ENCODE data around the gene GANC.

GANC gene

GRCh38 chr15:42348083-42348482 lies 75.1 kb downstream of the GANC start:
- DNase-seq = no peak

GRCh38 chr15:42349186-42349585 lies 76.2 kb downstream of the GANC start:
- DNase-seq = no peak

DNA sequence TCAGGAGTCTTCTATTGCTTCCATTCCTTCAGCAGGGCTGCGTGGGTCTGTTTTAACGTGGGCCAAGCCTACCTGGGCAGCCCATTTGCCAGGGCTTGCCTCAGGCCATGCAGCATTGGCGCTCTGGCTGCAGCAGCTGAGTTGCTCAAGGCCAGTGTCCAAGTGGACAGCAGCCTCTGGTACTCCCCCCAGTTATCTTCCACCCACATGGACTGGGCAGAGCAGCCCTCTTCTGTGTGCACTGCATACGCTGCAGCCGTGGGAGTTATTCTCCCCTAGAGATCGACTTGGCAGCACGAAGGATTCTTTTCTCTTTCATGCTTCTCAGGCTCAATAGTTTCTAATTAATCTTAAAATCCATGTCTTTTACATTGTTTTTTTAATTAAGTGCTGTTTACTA lies 79.4 kb downstream of the GANC start:
- DNase-seq = no peak

DNA sequence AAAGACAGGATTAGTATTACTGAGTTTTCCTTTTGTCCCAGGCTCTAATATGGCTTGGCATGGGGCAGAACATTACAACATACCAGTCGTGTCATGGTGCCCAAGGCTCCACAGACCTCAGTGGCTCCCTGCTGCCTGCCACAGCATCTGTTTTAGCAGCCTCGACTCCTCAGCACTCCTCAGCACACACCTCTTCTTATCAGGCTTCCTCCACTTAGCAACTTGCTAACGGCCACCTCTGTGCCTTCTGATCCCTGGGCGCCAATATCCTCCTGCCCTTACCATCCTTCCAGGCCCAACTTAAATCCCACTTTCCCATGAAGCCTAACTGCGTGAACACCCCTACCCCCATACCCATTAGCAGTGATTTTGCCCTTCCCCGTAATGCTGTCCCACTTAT lies 80.1 kb downstream of the GANC start:
- DNase-seq = no peak

- no peak for DNase-seq
Observed at GRCh38 chr15:42354824-42355223, 81.8 kb downstream of the GANC start.

- no peak for DNase-seq
Observed at GRCh38 chr15:42355291-42355690, 82.3 kb downstream of the GANC start.

DNA sequence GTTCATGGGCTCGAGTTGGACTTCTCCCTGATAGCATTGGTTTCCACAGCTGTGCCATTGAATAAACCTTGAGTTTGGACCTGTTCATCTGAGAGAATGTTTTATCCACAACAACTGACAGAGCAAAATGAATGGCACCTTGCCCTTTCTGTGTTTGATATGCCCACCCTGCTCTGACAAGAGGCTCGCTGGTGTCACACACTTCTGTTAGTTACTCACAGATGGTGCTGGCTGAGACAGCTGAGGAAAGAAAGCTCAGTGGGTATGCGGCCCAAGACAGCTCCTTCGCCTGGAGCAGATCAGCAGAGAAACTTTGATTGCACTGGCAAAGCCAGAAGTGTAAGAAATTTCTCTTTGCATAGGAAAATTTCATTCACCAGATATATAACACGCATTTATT lies 83.8 kb downstream of the GANC start:
- DNase-seq = no peak

DNA sequence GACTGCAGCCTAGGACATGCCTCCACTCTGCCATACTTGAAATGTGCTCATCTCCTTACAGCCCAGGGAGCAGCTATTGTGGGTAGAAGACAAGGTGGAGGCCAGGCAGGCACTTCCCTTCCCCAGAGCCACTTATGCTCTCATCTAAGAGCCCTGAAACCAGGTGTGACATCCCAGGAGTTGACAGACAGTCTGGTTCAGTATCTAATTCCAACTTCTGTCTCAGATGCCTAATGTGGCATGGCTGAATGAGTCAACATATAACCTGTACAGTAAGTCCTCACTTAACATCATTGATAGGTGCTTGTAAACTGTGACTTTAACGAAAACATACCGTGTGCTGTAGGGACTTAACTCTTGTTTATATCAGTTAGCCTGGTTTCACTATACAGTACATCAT lies 85.1 kb downstream of the GANC start:
- no peak for DNase-seq

DNA sequence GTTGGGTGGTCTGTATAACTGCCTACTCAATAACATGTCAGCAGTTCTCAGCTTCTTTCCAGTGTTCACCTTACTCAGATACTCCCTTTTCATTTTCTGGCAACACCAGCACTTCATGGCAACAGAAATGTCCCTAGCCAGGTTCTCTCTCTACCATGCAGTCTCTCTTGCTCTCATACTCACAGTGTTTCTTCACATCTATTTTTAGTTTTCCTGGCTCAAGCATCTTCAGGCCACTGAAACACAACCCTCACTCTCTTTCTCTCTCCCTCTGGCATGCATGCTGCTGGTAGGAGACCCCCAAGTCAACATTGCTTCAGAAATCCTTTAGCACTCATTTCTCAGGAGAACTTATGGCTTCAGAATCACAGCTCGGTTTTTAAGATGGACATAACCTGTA lies 86.2 kb downstream of the GANC start, which contains the start of gene CAPN3:
TSS of gene CAPN3 (plus strand) at position 253 of the 400 bp plus-strand sequence. CDS start 305 bp downstream, outside the sequence.
- DNase-seq = no peak

GRCh38 chr15:42359985-42360384 lies 87.0 kb downstream of the GANC start:
- no peak for DNase-seq

DNA sequence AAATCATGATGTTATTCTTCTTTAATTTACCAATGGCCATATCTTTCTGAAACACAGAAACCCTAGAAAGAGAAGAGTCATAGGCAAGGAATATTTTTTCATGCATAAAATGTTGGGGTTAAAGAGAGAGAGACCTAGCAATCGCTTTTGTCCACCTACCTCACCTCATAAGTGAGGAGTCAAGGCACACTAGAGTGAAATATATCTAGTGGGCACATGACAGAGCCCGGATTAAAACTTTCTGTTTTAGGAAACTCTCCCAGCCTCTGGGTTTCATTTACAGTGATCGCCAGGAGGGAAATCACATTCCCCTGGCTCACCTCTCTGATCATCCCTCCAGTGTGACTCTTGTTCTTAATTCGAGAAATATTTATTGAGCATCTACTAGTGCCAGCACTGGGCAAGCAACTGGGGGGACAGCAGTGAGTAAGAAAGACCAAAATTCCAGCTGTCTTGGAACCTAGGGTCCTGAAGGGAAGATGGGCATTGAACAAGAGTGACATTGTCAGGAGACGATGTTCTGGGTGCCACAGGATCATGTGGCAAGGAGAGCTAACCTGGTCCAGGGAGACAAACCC lies 87.6 kb downstream of the GANC start:
- DNase-seq = no peak

GRCh38 chr15:42363487-42363886 lies 90.5 kb downstream of the GANC start:
- no peak for DNase-seq

DNA sequence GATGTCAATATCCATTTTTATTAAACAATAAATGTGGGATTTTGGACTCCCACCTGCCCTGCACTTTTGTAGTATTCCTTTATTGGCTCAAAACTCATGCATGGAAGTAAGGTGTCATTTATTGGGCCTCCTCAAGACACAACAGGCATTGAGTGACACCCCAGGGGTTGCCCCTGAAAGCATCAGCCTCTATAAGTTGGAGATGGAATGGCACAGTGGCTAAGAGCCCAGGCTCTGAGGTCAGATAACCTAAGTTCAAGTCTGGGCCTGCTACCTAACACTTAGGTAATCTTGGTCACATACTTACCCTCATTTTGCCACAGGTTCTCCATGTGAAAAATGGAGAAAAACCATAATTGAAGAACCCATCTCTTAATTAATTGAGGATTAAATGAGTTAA lies 90.9 kb downstream of the GANC start:
- DNase-seq = no peak

- DNase-seq = no peak
Observed at GRCh38 chr15:42364529-42364928, 91.5 kb downstream of the GANC start.

DNA sequence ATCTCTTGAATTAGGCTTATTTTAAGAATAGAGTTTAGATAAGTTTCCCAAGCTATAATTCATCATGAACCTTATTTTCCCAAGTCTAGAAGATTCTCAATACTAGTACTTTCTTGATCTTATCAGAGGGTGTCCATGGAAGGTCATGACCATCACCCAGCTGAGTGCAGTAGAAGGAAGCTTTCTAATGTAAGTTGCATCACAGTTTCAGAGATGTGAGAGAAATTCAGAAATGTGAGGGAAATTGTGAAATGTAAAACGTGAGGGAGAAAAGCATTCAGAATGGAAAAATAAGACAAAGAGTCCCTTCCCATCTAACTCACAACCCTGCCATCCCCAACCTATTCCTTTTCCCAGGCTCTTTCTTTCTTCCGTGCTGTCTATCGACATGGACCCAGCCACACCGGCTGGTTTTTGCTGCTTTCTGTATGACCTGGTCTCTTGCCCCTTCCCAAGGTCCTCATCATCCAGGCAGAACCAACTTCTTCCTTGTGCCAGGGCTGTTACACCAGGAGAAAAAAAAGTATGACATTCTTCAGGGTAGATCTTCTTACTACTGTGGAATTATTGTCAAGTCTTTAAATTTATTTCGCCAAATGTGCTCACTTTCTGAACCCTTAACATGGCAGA lies 93.0 kb downstream of the GANC start:
- no peak for DNase-seq

GRCh38 chr15:42367041-42367440 lies 94.0 kb downstream of the GANC start:
- no peak for DNase-seq

DNA sequence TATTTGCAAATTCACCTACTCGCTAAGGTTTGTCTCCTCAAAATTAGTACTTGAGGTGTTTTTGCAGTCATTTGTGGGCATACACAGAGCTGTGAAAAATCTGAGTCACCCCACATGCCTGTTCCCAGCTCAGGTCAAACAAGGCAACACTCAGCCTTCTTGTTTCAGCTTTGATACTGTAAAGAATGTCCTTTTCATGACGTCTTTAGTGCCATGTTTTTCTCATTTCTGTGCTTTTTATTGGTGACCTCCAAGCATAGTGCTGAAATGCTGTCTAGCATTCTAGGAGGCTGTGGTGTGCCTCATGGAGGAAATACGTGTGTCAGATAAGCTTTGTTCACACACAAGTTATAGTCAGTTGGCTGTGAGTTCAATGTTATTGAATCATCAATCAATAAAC lies 95.1 kb downstream of the GANC start:
- no peak for DNase-seq

GRCh38 chr15:42371096-42371495 lies 98.1 kb downstream of the GANC start:
- DNase-seq = no peak

DNA sequence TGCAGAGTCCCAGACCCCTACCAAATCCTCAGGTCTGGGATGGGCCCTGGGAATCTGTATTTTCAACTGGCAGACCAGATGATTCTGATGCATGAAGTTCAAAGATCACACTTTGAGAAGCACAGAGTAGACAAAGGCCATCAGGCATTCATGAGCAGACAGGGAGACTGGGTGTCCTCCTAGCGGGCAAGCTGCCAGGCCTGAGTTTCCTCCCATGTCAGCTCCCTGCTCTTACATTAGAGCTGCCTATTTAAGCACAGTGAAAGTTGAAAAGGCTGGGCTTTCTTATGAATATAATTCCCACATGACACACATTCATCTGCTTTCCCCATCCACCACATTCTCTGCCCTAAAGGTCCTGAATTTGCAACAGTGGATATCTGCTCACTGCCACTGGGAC lies 100.3 kb downstream of the GANC start:
- no peak for DNase-seq

- no peak for DNase-seq
Observed at GRCh38 chr15:42373936-42374335, 100.9 kb downstream of the GANC start.

DNA sequence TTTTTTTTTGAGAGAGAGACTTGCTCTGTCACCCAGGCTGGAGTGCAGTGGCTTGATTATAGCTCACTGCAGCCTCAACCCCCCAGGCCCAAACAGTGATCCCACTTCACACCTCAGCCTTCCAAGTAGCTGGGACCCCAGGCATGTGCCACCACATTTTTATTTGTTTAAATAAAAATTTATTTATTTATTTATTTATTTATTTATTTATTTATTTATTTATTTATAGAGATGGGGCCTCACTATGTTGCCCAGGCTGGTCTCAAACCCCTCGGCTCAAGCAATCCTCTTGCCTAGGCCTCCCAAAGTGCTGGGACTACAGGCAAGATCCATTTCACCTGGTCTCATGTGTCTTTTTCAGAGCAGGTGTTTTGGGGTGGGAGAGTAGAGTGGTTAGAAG lies 101.8 kb downstream of the GANC start:
- no peak for DNase-seq

- DNase-seq = no peak
Observed at GRCh38 chr15:42375252-42375651, 102.3 kb downstream of the GANC start.

GRCh38 chr15:42375941-42376340 lies 102.9 kb downstream of the GANC start:
- no peak for DNase-seq

DNA sequence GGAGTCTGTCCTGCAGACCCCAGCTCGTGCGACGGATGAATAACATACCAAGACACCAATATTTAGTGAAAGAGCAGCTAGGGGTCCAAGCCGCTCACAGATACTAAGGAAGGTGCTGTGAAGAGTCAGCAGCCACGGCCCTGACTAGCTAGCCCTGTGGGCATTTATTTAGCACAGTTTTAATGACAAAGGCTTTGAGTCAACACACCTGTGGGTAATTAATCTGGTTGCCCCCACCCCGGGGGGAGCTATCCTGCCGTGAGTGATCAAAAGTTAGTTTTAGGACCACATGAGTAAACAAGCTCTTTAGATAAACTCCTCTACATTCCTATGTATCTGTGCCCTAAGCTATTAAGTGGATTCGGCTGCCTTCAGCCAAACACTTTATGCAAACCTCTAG lies 105.0 kb downstream of the GANC start:
- DNase-seq = no peak

DNA sequence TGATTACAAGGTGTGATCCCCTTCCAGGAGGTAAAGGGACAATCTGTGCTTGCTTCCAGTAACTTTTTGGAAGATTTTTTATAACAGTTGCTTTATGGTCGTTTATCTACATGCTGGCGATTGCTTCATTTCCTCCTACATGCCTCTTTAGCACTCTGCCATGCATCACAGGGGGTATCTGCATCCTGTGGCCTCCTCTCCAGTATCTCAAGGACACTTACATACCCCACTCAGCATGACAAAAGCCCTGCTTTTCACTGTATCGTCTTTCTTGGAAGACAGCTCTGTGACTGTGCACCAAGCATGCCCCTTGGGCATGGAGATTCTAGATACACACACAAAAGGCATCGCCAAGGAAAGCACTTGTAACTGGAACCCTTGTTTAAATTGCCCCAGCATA lies 111.6 kb downstream of the GANC start:
- DNase-seq = no peak

Data from NCI-H1092 treated with DMSO at 0.1 percent for 48 hours (cell line).